ENCODE measurements around the gene PLXNA2. TPM values are rescaled to one million over a fixed set of nuclear protein-coding genes. Genes with fewer than 3 reads are reported as not detected.

PLXNA2 gene
- polyA plus RNA-seq, 2 of the 4 experiments (the other 2 are of a cell fraction) = 0.36 to 0.87 TPM

DNA sequence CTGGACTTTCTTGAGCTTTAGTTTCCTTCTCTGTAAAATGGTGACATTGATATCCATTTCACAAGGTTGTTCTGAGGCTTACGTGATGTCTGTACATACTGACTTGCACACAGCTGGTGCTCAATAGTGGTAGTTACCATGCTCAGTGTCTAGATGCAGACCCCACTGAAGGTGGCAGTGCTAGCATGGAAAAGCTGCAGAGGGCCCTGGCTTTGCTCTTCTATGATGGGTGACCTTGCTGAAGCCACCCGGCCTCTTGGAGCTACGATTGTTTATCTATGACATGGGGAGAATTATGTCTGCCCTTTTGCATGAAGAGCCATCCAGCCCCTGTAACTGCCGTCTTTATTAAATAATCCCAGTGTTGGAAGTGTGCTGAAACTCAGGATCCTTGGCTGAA lies 131.8 kb downstream of the PLXNA2 start (continued):
- TF ChIP-seq HES2 (IDR thresholded peaks at IDR 0.05) = no peak

GRCh38 chr1:208111646-208112190 lies 132.5 kb downstream of the PLXNA2 start:
- ATAC-seq = no peak
- TF ChIP-seq NFE2L2 (conservative IDR thresholded peaks at IDR 0.05; ENCODE audit: low read length) (no peak), PHF8 (IDR thresholded peaks at IDR 0.05; ENCODE audit: borderline replicate concordance, low read depth) (no peak), ZSCAN20 (CRISPR knock-in tag; IDR thresholded peaks at IDR 0.05) (no peak), PBX3 (IDR thresholded peaks at IDR 0.05) (no peak), ZC3H11A (IDR thresholded peaks at IDR 0.05) (no peak)
- TF ChIP-seq, protein P1, sequence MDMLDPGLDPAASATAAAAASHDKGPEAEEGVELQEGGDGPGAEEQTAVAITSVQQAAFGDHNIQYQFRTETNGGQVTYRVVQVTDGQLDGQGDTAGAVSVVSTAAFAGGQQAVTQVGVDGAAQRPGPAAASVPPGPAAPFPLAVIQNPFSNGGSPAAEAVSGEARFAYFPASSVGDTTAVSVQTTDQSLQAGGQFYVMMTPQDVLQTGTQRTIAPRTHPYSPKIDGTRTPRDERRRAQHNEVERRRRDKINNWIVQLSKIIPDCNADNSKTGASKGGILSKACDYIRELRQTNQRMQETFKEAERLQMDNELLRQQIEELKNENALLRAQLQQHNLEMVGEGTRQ (IDR thresholded peaks at IDR 0.05) = peak; percentile 28; the same call in 1 of the 2 replicates
- TF ChIP-seq, protein P2, sequence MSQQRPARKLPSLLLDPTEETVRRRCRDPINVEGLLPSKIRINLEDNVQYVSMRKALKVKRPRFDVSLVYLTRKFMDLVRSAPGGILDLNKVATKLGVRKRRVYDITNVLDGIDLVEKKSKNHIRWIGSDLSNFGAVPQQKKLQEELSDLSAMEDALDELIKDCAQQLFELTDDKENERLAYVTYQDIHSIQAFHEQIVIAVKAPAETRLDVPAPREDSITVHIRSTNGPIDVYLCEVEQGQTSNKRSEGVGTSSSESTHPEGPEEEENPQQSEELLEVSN (IDR thresholded peaks at IDR 0.05; ENCODE audit: borderline replicate concordance, low read depth) = no peak
- POLR2A ChIA-PET = no interaction called here

GRCh38 chr1:208110296-208110695 lies 133.9 kb downstream of the PLXNA2 start:
- H3K4me2 ChIP-seq = no peak overlapping the region
- TF ChIP-seq POLR2AphosphoS2 (conservative IDR thresholded peaks at IDR 0.05; ENCODE audit: low read length) = no peak
- TF ChIP-seq ESRRA (IDR thresholded peaks at IDR 0.05; ENCODE audit: borderline replicate concordance, low read length) = no peak
- TF ChIP-seq, protein P1 (IDR thresholded peaks at IDR 0.05) = no peak
- TF ChIP-seq NR3C1 (IDR thresholded peaks at IDR 0.05) = no peak
- TF ChIP-seq MAFK (IDR thresholded peaks at IDR 0.05; ENCODE audit: partially characterized antibody) = no peak
- no peak for TF ChIP-seq FOXS1 (CRISPR knock-in tag; IDR thresholded peaks at IDR 0.05)
- no peak for TF ChIP-seq ZSCAN20 (CRISPR knock-in tag; IDR thresholded peaks at IDR 0.05)
- no peak for TF ChIP-seq EHF (CRISPR knock-in tag; IDR thresholded peaks at IDR 0.05)
- no peak for TF ChIP-seq RFX5 (IDR thresholded peaks at IDR 0.05)
- no peak for TF ChIP-seq HOXB5 (CRISPR knock-in tag; IDR thresholded peaks at IDR 0.05)
- TF ChIP-seq FOSB (CRISPR knock-in tag; IDR thresholded peaks at IDR 0.05) = no peak
- no peak for TF ChIP-seq PHF8 (IDR thresholded peaks at IDR 0.05; ENCODE audit: borderline replicate concordance, low read depth)
- TF ChIP-seq MYC (IDR thresholded peaks at IDR 0.05; ENCODE audit: borderline replicate concordance, low read length) = no peak
- no peak for TF ChIP-seq ZFP36 (IDR thresholded peaks at IDR 0.05; ENCODE audit: borderline replicate concordance, partially characterized antibody)
- TF ChIP-seq FOSL2 (IDR thresholded peaks at IDR 0.05) = no peak
- no peak for TF ChIP-seq FOSL2 (CRISPR knock-in tag; IDR thresholded peaks at IDR 0.05)
- TF ChIP-seq, protein P3, sequence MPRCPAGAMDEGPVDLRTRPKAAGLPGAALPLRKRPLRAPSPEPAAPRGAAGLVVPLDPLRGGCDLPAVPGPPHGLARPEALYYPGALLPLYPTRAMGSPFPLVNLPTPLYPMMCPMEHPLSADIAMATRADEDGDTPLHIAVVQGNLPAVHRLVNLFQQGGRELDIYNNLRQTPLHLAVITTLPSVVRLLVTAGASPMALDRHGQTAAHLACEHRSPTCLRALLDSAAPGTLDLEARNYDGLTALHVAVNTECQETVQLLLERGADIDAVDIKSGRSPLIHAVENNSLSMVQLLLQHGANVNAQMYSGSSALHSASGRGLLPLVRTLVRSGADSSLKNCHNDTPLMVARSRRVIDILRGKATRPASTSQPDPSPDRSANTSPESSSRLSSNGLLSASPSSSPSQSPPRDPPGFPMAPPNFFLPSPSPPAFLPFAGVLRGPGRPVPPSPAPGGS (IDR thresholded peaks at IDR 0.05) = no peak
- WGBS (ENCODE audit: missing lambda C conversion rate) = 80% methylated on average over 4 of the region's 4 CpGs
- H3K27ac ChIP-seq = no peak overlapping the region
- H3K4me3 ChIP-seq = no peak overlapping the region
- H3K9me3 ChIP-seq = no peaks in the 10 kb centered on the region
- FAIRE-seq = no peak
- ChIA-PET CTCF (interaction anchor here (0.6 to 1.9 kb wide), 5 partner anchors 21 to 701 kb away, joined by 3 to 16 read pairs (median 3); no protein-coding TSS in a partner anchor), POLR2A (no interaction called here)
- no peak for DNase-seq (ENCODE audit: low read depth in 1 of 2, low spot score in 1 of 2)
- ATAC-seq = no peak
- H3K4me1 ChIP-seq = peaks cover 13% of the 10 kb centered on the region

More at GRCh38 chr1:208111646-208112190, 132.5 kb downstream of the PLXNA2 start:
- WGBS (ENCODE audit: missing lambda C conversion rate) = 63% methylated on average over 4 of the region's 4 CpGs
- no peaks in the 10 kb centered on the region for H3K9me3 ChIP-seq
- CTCF ChIA-PET = interaction anchor here (1.0 to 3.9 kb wide), 5 partner anchors 18 to 141 kb away, joined by 3 to 28 read pairs (median 9); partner anchors contain the start of gene PLXNA2
- DNase-seq (ENCODE audit: low read depth in 1 of 2, low spot score in 1 of 2) (no peak), FAIRE-seq (no peak)
- H3K4me3 ChIP-seq = no peak overlapping the region
- H3K4me1 ChIP-seq = peaks cover 13% of the 10 kb centered on the region
- no peak overlapping the region for H3K27ac ChIP-seq
- H3K4me2 ChIP-seq = no peak overlapping the region
